NOMO-1 (cell line): ENCODE measurements around the gene SRPX2.
"Not testable (repeated sequence)": the region's sequence is repeated elsewhere in the genome, so short reads cannot be mapped to it uniquely, and the experiment has no call there.

Experiments
- DNase-seq, 2 experiments: peaks; one replicate each; lab custom pipeline; 2025; ENCODE audit not compliant: unreplicated experiment in 2 of 2; lab: John Stamatoyannopoulos, UW

The SRPX2 gene

GRCh38 chrX:100695991-100696390 lies 52.0 kb downstream of the SRPX2 start:
- DNase-seq = no peak

GRCh38 chrX:100696699-100697351 lies 52.8 kb downstream of the SRPX2 start:
- peak in 1 of 2 experiments; percentile 22 for DNase-seq

GRCh38 chrX:100698551-100698950 lies 54.6 kb downstream of the SRPX2 start:
- DNase-seq = peak; percentile 55 to 77

- no peak for DNase-seq
Observed at GRCh38 chrX:100700809-100701208, 56.8 kb downstream of the SRPX2 start.

- DNase-seq = no peak
Observed at GRCh38 chrX:100704581-100705203, 60.7 kb downstream of the SRPX2 start.

- DNase-seq = no peak
Observed at GRCh38 chrX:100710816-100711215, 66.8 kb downstream of the SRPX2 start.

- DNase-seq = no peak
Observed at GRCh38 chrX:100717363-100717762, 73.4 kb downstream of the SRPX2 start.

- no peak for DNase-seq
Observed at GRCh38 chrX:100719139-100719538, 75.1 kb downstream of the SRPX2 start.

GRCh38 chrX:100720301-100720700 lies 76.3 kb downstream of the SRPX2 start:
- no peak for DNase-seq

GRCh38 chrX:100721328-100721727 lies 77.3 kb downstream of the SRPX2 start:
- no peak for DNase-seq

DNA sequence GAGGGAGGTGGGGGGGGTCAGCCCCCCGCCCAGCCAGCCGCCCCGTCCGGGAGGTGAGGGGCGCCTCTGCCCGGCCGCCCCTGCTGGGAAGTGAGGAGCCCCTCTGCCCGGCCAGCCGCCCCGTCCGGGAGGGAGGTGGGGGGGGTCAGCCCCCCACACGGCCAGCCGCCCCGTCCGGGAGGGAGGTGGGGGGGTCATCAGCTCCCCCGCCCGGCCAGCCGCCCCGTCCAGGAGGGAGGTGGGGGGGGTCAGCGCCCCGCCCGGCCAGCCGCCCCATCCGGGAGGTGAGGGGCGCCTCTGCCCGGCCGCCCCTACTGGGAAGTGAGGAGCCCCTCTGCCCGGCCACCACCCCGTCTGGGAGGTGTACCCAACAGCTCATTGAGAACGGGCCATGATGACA lies 80.0 kb downstream of the SRPX2 start:
- DNase-seq = not testable (repeated sequence)
